K562 (cell line): Measurements from ENCODE around the gene TMEM72. TPM values are rescaled to one million over a fixed set of nuclear protein-coding genes. Genes with fewer than 3 reads are reported as not detected.

ENCODE experiments used
- ELF4 ChIP-seq: fragments of 450-650 bp; formaldehyde crosslinking; IDR thresholded peaks from 2 replicates; pipeline ENCODE4 v1.4.0; 2022; ENCODE audit warnings: missing genetic modification characterization
- ETV5 ChIP-seq: sonication (generic); formaldehyde crosslinking; IDR thresholded peaks from 2 replicates; pipeline ENCODE4 v1.4.0; 2020; ENCODE audit warnings: low read depth, mild to moderate bottlenecking, missing genetic modification reagents
- HDAC8 ChIP-seq: fragments of 450-650 bp; IDR thresholded peaks from 2 replicates; pipeline ENCODE4 v1.6.1; 2016; ENCODE audit warnings: mild to moderate bottlenecking, missing genetic modification characterization, moderate library complexity, missing compliant biosample characterization
- KLF1 ChIP-seq: fragments of 450-650 bp; IDR thresholded peaks from 2 replicates; pipeline ENCODE4 v1.6.1; 2016; ENCODE audit warnings: missing genetic modification characterization, missing compliant biosample characterization
- NR1H2 ChIP-seq: sonication (generic); formaldehyde crosslinking; IDR thresholded peaks from 2 replicates; pipeline ENCODE4 v1.4.0; 2020; ENCODE audit warnings: mild to moderate bottlenecking, missing genetic modification reagents
- POLR2AphosphoS5 ChIP-seq: IDR thresholded peaks from 2 replicates; pipeline ENCODE4 v1.6.1; 2011; ENCODE audit warnings: mild to moderate bottlenecking, low read depth, low read length, moderate library complexity; ENCODE audit not compliant: control insufficient read depth, insufficient read depth
- POLR2G ChIP-seq: fragments of 200-400 bp; formaldehyde crosslinking; IDR thresholded peaks from 2 replicates; pipeline ENCODE4 v1.6.1; 2017; ENCODE audit warnings: low read depth, mild to moderate bottlenecking, antibody characterized with exemption, low read length, moderate library complexity
- POLR3A ChIP-seq: IDR thresholded peaks from 2 replicates; pipeline ENCODE4 v1.6.1; 2011; ENCODE audit warnings: borderline replicate concordance, mild to moderate bottlenecking, moderate library complexity; ENCODE audit not compliant: insufficient read length, insufficient read depth; ENCODE audit errors: extremely low read depth
- RAD21 ChIP-seq, 2 experiments: fragments of 250-450 bp in 1 of 2; fragments of 450-650 bp in 1 of 2; sonication (Bioruptor Pico) in 1 of 2; formaldehyde crosslinking in 1 of 2; IDR thresholded peaks in 1 of 2; conservative IDR thresholded peaks in 1 of 2; 2 replicates each; pipeline versions ENCODE4 v1.4.0 to v1.8.0; 2020 to 2022; ENCODE audit warnings: mild to moderate bottlenecking in 2 of 2, moderate library complexity in 1 of 2
- SNRNP70 ChIP-seq: fragments of 200-400 bp; formaldehyde crosslinking; optimal IDR thresholded peaks from 2 replicates; pipeline ENCODE3; 2017; ENCODE audit warnings: low read depth, low read length
- TAF1 ChIP-seq: IDR thresholded peaks from 2 replicates; pipeline ENCODE4 v1.6.1; 2011; ENCODE audit warnings: mild to moderate bottlenecking, low read length, moderate library complexity; ENCODE audit not compliant: insufficient read depth, control insufficient read depth, severe bottlenecking; ENCODE audit errors: extremely low read depth
- ZNF431 ChIP-seq: sonication (generic); formaldehyde crosslinking; IDR thresholded peaks from 2 replicates; pipeline ENCODE4 v1.8.0; 2022; ENCODE audit warnings: mild to moderate bottlenecking, missing genetic modification reagents
- ZNF717 ChIP-seq: fragments of 250-450 bp; sonication (Bioruptor Pico); IDR thresholded peaks from 2 replicates; pipeline ENCODE4 v1.5.0; 2021
- polyA plus RNA-seq, 8 experiments: library from polyadenylated mRNA; depleted of rRNA in 4 of 8; stranded (reverse) in 5 of 8; unstranded in 3 of 8; fragments of >200 nt; fragmentation: Nextera tagmentation in 2 of 8; fragmentation: Illumina TruSeq in 1 of 8; extraction: Ambion mirVana in 2 of 8; extraction: Trizol in 1 of 8; gene quantifications; 2 replicates each; pipeline versions ENCODE4 v1.2.1 to v1.2.3, GENCODE V29; 2011 to 2014; ENCODE audit warnings: inconsistent platforms in 1 of 8, missing spikeins in 1 of 8
- total RNA-seq, 7 experiments: library from RNA; depleted of rRNA in 6 of 7; stranded (reverse); fragments of >200 nt in 6 of 7; fragmentation: Illumina TruSeq in 2 of 7; extraction: Trizol in 2 of 7; gene quantifications; 2 replicates each; pipeline versions ENCODE4 v1.2.1 to v1.2.3, GENCODE V29; 2011 to 2021; ENCODE audit warnings: low replicate concordance in 1 of 7
- TF ChIP-seq, protein P1 (sequence below), 2 experiments: fragments of 450-650 bp in 1 of 2; sonication (generic) in 1 of 2; formaldehyde crosslinking; conservative IDR thresholded peaks; 2 replicates each; pipeline versions ENCODE4 v1.4.0 to v1.8.1; 2020 to 2022; ENCODE audit warnings: mild to moderate bottlenecking in 1 of 2, missing genetic modification reagents in 1 of 2
- TF ChIP-seq, protein P2 (sequence below): sonication (generic); formaldehyde crosslinking; IDR thresholded peaks from 2 replicates; pipeline ENCODE4 v1.8.0; 2022; ENCODE audit warnings: mild to moderate bottlenecking, missing genetic modification reagents
- TF ChIP-seq, protein P3 (sequence below): sonication (generic); formaldehyde crosslinking; IDR thresholded peaks from 2 replicates; pipeline ENCODE4 v1.8.1; 2023; ENCODE audit warnings: mild to moderate bottlenecking, missing genetic modification reagents
- TF ChIP-seq, protein P4 (sequence below): fragments of 450-650 bp; IDR thresholded peaks from 2 replicates; pipeline ENCODE4 v1.6.1; 2018; ENCODE audit not compliant: partially characterized antibody

The TMEM72 gene
- total and polyA plus RNA-seq, 9 of the 15 experiments (the other 6 are each of a cell fraction or from before 2014, with no cell fraction given): not detected

DNA sequence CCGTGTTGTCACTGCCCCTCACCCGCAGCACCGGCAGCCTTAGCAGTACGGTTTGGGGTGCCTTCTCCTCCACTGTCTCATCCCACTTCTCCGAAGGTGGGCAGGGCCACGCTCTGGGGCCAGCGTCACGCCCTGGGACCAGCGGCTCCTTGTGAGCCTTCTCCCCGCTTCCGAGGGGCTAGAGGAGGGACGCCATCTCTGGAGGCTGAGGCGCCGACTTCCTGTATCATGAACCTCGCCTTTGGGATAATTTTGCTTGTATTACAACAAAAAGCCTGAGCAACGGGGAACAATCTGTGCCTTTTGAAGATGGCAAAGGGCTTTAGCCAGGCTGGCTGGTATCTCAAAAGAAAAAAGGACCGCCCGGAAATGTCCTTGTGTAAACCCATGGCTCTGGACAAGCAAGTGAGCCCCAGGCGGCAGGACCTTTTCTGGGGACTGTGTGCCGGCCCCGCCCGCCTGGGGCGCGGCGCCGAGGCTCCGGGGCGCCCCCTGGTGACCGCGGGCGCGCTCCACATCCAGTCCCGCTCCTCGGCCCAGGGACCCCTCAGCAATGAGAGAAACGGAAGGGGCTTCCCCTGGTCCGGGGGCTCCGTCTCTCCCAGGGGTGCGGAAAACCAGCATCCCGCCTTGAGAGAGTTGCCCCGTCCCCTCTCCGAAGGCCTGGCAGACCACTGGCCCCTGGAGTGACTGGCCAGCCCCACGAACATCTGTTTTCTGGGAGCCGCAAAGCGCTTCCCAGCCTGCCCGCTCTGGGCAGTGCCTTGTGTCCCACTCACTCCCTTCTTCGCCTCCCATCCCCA lies 63.7 kb downstream of the TMEM72 start (continued):
- TF ChIP-seq, protein P1, sequence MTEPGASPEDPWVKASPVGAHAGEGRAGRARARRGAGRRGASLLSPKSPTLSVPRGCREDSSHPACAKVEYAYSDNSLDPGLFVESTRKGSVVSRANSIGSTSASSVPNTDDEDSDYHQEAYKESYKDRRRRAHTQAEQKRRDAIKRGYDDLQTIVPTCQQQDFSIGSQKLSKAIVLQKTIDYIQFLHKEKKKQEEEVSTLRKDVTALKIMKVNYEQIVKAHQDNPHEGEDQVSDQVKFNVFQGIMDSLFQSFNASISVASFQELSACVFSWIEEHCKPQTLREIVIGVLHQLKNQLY (CRISPR knock-in tag; conservative IDR thresholded peaks at IDR 0.05): no peak
- no peak for TF ChIP-seq SNRNP70
- no peak for TF ChIP-seq ZNF717
- TF ChIP-seq, protein P2, sequence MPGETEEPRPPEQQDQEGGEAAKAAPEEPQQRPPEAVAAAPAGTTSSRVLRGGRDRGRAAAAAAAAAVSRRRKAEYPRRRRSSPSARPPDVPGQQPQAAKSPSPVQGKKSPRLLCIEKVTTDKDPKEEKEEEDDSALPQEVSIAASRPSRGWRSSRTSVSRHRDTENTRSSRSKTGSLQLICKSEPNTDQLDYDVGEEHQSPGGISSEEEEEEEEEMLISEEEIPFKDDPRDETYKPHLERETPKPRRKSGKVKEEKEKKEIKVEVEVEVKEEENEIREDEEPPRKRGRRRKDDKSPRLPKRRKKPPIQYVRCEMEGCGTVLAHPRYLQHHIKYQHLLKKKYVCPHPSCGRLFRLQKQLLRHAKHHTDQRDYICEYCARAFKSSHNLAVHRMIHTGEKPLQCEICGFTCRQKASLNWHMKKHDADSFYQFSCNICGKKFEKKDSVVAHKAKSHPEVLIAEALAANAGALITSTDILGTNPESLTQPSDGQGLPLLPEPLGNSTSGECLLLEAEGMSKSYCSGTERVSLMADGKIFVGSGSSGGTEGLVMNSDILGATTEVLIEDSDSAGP (CRISPR knock-in tag): no peak
- peak; percentile 45; the same call in 1 of the 2 replicates for TF ChIP-seq POLR2AphosphoS5
- no peak for TF ChIP-seq HDAC8 (tag)
- peak; percentile 65 for TF ChIP-seq TAF1
- TF ChIP-seq ETV5 (CRISPR knock-in tag): peak; percentile 27; the same call in 1 of the 2 replicates
- TF ChIP-seq ELF4 (CRISPR knock-in tag): no peak
- TF ChIP-seq ZNF431: no peak
- TF ChIP-seq POLR3A: no peak
- TF ChIP-seq, protein P3, sequence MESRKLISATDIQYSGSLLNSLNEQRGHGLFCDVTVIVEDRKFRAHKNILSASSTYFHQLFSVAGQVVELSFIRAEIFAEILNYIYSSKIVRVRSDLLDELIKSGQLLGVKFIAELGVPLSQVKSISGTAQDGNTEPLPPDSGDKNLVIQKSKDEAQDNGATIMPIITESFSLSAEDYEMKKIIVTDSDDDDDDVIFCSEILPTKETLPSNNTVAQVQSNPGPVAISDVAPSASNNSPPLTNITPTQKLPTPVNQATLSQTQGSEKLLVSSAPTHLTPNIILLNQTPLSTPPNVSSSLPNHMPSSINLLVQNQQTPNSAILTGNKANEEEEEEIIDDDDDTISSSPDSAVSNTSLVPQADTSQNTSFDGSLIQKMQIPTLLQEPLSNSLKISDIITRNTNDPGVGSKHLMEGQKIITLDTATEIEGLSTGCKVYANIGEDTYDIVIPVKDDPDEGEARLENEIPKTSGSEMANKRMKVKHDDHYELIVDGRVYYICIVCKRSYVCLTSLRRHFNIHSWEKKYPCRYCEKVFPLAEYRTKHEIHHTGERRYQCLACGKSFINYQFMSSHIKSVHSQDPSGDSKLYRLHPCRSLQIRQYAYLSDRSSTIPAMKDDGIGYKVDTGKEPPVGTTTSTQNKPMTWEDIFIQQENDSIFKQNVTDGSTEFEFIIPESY: peak; percentile 56
- peak; percentile 88 to 89 for TF ChIP-seq RAD21 (CRISPR knock-in tag; conservative IDR thresholded peaks at IDR 0.05 in 1 of 2, IDR thresholded peaks at IDR 0.05 in 1 of 2)
- TF ChIP-seq NR1H2: no peak
- TF ChIP-seq POLR2G: peak; percentile 86
- TF ChIP-seq KLF1 (tag): no peak
- TF ChIP-seq, protein P4, sequence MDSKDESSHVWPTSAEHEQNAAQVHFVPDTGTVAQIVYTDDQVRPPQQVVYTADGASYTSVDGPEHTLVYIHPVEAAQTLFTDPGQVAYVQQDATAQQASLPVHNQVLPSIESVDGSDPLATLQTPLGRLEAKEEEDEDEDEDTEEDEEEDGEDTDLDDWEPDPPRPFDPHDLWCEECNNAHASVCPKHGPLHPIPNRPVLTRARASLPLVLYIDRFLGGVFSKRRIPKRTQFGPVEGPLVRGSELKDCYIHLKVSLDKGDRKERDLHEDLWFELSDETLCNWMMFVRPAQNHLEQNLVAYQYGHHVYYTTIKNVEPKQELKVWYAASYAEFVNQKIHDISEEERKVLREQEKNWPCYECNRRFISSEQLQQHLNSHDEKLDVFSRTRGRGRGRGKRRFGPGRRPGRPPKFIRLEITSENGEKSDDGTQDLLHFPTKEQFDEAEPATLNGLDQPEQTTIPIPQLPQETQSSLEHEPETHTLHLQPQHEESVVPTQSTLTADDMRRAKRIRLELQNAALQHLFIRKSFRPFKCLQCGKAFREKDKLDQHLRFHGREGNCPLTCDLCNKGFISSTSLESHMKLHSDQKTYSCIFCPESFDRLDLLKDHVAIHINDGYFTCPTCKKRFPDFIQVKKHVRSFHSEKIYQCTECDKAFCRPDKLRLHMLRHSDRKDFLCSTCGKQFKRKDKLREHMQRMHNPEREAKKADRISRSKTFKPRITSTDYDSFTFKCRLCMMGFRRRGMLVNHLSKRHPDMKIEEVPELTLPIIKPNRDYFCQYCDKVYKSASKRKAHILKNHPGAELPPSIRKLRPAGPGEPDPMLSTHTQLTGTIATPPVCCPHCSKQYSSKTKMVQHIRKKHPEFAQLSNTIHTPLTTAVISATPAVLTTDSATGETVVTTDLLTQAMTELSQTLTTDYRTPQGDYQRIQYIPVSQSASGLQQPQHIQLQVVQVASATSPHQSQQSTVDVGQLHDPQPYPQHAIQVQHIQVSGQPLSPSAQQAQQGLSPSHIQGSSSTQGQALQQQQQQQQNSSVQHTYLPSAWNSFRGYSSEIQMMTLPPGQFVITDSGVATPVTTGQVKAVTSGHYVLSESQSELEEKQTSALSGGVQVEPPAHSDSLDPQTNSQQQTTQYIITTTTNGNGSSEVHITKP: no peak
